Keratinocyte (primary cell): ENCODE data around the gene CLEC6A. TPM values are rescaled to one million over a fixed set of nuclear protein-coding genes. Genes with fewer than 3 reads are reported as not detected.

Experiments used
- DNase-seq: peaks from one replicate; pipeline ENCODE4 v3.0.0-alpha.2; 2011; ENCODE audit warnings: low read depth, missing footprints, low spot score
- FAIRE-seq: peaks from 2 replicates; lab custom pipeline; 2011; peaks lifted over from hg19 to GRCh38; lab: Jason Lieb, UNC
- H2AFZ ChIP-seq: 2 replicates; pipeline ENCODE4 v1.6.0; 2012; ENCODE audit warnings: low read length, control low read depth, inconsistent platforms; ENCODE audit not compliant: control insufficient read depth
- H3K27ac ChIP-seq: 2 replicates; pipeline ENCODE4 v1.5.1; 2011; ENCODE audit warnings: low read length; ENCODE audit not compliant: control insufficient read depth, insufficient read depth
- H3K27me3 ChIP-seq: 3 replicates; pipeline ENCODE4 v1.6.0; 2011; ENCODE audit warnings: low read length; ENCODE audit not compliant: control insufficient read depth, insufficient read depth; ENCODE audit errors: extremely low read depth
- H3K36me3 ChIP-seq, 2 experiments: 2 replicates in 1 of 2; 3 replicates in 1 of 2; pipeline ENCODE4 v1.5.1; 2011; ENCODE audit warnings: low read length in 2 of 2, mild to moderate bottlenecking in 1 of 2; ENCODE audit not compliant: control insufficient read depth in 2 of 2, insufficient read depth in 2 of 2; ENCODE audit errors: extremely low read depth in 1 of 2
- H3K4me1 ChIP-seq: 3 replicates; pipeline ENCODE4 v1.5.1; 2011; ENCODE audit warnings: low read length; ENCODE audit not compliant: control insufficient read depth, insufficient read depth; ENCODE audit errors: extremely low read depth
- H3K4me2 ChIP-seq: 3 replicates; pipeline ENCODE4 v1.6.0; 2011; ENCODE audit warnings: low read depth, low read length; ENCODE audit not compliant: control insufficient read depth, insufficient read depth; ENCODE audit errors: extremely low read depth
- H3K4me3 ChIP-seq, 3 experiments: fragments of 200-600 bp in 1 of 3; sonication (generic) in 1 of 3; 2 replicates in 2 of 3; 3 replicates in 1 of 3; pipeline ENCODE4 v1.5.1; 2011 to 2016; ENCODE audit warnings: low read length in 3 of 3, mild to moderate bottlenecking in 3 of 3, control low read depth in 2 of 3, inconsistent platforms in 1 of 3, low read depth in 1 of 3, mixed read lengths in 1 of 3, mixed run types in 1 of 3, moderate library complexity in 1 of 3; ENCODE audit not compliant: control insufficient read depth in 2 of 3, insufficient read depth in 2 of 3; ENCODE audit errors: extremely low read depth in 1 of 3
- H3K79me2 ChIP-seq: 2 replicates; pipeline ENCODE4 v1.6.0; 2012; ENCODE audit warnings: low read length; ENCODE audit not compliant: control insufficient read depth, insufficient read depth
- H3K9ac ChIP-seq: 3 replicates; pipeline ENCODE4 v1.6.0; 2011; ENCODE audit warnings: low read length; ENCODE audit not compliant: control insufficient read depth, insufficient read depth; ENCODE audit errors: extremely low read depth
- H3K9me1 ChIP-seq: 3 replicates; pipeline ENCODE4 v1.6.0; 2011; ENCODE audit warnings: low read length; ENCODE audit not compliant: control insufficient read depth, insufficient read depth; ENCODE audit errors: extremely low read depth
- H3K9me3 ChIP-seq: 2 replicates; pipeline ENCODE4 v1.5.1; 2012; ENCODE audit warnings: low read depth, low read length; ENCODE audit not compliant: control insufficient read depth
- H4K20me1 ChIP-seq: 3 replicates; pipeline ENCODE4 v1.6.0; 2011; ENCODE audit warnings: low read length; ENCODE audit not compliant: control insufficient read depth, insufficient read depth; ENCODE audit errors: extremely low read depth
- EZH2 ChIP-seq: IDR thresholded peaks from one replicate; pipeline ENCODE4 v1.6.1; 2012; ENCODE audit warnings: inconsistent platforms, mild to moderate bottlenecking, low read length, moderate library complexity
- dilution Hi-C: fragments of 300-500 bp; cut with MboI; formaldehyde crosslinking; loops from one replicate; pipeline ENCODE4 v1.7.0; 2020; ENCODE audit warnings: low sequenced_read_pairs; ENCODE audit not compliant: extremely low pct_ligation_motif_present
- polyA plus RNA-seq, 5 experiments: library from polyadenylated mRNA; depleted of rRNA in 3 of 5; stranded (reverse) in 3 of 5; stranded (forward) in 1 of 5; unstranded in 1 of 5; fragments of >200 nt; gene quantifications; 1 replicate in 1 of 5; 2 replicates in 3 of 5; 3 replicates in 1 of 5; pipeline versions ENCODE4 v1.2.1 to v1.2.3, GENCODE V29; 2011 to 2012; ENCODE audit warnings: missing spikeins in 2 of 5, low read depth in 1 of 5, low replicate concordance in 1 of 5
- TF ChIP-seq, protein P1 (sequence below), 3 experiments: IDR thresholded peaks in 1 of 3; conservative IDR thresholded peaks in 1 of 3; optimal IDR thresholded peaks in 1 of 3; 2 replicates in 2 of 3; 3 replicates in 1 of 3; pipeline versions ENCODE3 to v1.5.1; 2011; ENCODE audit warnings: low read length in 3 of 3, mild to moderate bottlenecking in 3 of 3, moderate library complexity in 2 of 3, control low read depth in 1 of 3, inconsistent platforms in 1 of 3; ENCODE audit not compliant: insufficient read depth in 2 of 3; ENCODE audit errors: extremely low read depth in 1 of 3

CLEC6A gene
- polyA plus RNA-seq, 1 donor (not counting 4 experiments of a cell fraction or from before 2014, with no cell fraction given): not detected

- Histone ChIP-seq H2AFZ (no peak overlapping the region), H3K36me3 (no peaks in the 10 kb centered on the region), H3K4me3 (no peak overlapping the region), H3K4me1 (no peaks in the 10 kb centered on the region), H3K27ac (no peak overlapping the region), H4K20me1 (no peaks in the 10 kb centered on the region), H3K27me3 (no peaks in the 10 kb centered on the region), H3K9me3 (no peaks in the 10 kb centered on the region), H3K9me1 (no peaks in the 10 kb centered on the region), H3K79me2 (no peaks in the 10 kb centered on the region), H3K9ac (no peak overlapping the region), H3K4me2 (no peak overlapping the region)
- FAIRE-seq: no peak
- no peak for DNase-seq
- no peak for TF ChIP-seq EZH2
- TF ChIP-seq, protein P1, sequence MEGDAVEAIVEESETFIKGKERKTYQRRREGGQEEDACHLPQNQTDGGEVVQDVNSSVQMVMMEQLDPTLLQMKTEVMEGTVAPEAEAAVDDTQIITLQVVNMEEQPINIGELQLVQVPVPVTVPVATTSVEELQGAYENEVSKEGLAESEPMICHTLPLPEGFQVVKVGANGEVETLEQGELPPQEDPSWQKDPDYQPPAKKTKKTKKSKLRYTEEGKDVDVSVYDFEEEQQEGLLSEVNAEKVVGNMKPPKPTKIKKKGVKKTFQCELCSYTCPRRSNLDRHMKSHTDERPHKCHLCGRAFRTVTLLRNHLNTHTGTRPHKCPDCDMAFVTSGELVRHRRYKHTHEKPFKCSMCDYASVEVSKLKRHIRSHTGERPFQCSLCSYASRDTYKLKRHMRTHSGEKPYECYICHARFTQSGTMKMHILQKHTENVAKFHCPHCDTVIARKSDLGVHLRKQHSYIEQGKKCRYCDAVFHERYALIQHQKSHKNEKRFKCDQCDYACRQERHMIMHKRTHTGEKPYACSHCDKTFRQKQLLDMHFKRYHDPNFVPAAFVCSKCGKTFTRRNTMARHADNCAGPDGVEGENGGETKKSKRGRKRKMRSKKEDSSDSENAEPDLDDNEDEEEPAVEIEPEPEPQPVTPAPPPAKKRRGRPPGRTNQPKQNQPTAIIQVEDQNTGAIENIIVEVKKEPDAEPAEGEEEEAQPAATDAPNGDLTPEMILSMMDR (optimal IDR thresholded peaks at IDR 0.05 in 1 of 3, IDR thresholded peaks at IDR 0.05 in 1 of 3, conservative IDR thresholded peaks at IDR 0.05 in 1 of 3; ENCODE audit: extremely low read depth in 1 of 3, insufficient read depth in 2 of 3, low read length in 3 of 3): no peak
- dilution Hi-C loops: no loop called here
Measured at GRCh38 chr12:8508223-8508622, 52.5 kb downstream of the CLEC6A start.

DNA sequence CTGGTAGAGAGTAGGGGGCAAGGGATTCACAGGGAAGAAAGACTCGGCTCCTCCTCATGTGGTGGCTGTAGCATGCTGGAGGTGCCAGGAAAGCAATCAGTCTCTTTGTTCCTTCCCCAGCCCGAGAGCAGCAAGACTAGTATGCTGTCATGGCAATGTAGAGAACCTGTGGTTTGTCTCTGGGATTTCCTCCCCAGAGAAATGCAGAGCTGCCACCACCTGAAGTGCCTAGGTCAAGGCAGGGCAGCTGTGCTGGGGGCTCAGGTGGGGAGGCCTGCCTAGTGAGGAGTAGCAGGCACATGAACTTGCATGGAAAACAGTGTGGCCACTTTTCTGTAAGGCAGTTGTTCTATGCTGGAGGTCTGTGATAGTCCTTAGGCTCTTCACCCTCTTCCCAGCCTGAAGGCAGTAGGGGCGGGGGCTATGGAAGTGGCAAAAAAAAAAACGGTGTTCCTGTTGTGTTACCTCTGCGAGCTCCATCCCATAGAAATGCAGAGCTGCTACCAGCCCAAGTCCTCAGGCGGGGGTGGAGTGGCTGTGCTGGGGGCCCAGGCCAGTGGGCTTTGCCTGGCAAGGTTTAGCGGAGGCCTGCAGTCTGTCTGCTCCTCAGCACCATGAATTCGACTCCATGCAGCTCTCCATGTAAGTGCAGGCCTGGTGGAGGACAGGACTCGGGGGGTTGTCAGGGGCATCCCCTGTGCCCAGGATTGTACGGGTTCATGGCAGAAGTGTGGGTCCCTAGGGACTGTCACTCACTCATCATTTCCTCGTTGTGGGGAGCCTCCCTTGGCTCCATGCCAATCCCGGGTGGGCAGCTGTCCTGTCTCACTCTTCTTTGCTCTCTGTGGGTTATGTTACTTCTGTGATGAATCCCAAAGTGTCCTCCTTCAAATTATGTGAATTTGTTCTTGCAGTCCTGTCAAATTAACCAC, 53.4 kb downstream of the CLEC6A start:
- H2AFZ ChIP-seq: no peak overlapping the region
- H3K27me3 ChIP-seq: no peaks in the 10 kb centered on the region
- H3K4me1 ChIP-seq: no peaks in the 10 kb centered on the region
- no peaks in the 10 kb centered on the region for H3K79me2 ChIP-seq
- no peak overlapping the region for H3K27ac ChIP-seq
- DNase-seq: no peak
- no peaks in the 10 kb centered on the region for H3K9me3 ChIP-seq
- TF ChIP-seq, protein P1 (optimal IDR thresholded peaks at IDR 0.05 in 1 of 3, IDR thresholded peaks at IDR 0.05 in 1 of 3, conservative IDR thresholded peaks at IDR 0.05 in 1 of 3; ENCODE audit: extremely low read depth in 1 of 3, insufficient read depth in 2 of 3, low read length in 3 of 3): no peak
- TF ChIP-seq EZH2: no peak
- H3K4me3 ChIP-seq: no peak overlapping the region
- FAIRE-seq: no peak
- dilution Hi-C loops: no loop called here
- H4K20me1 ChIP-seq: no peaks in the 10 kb centered on the region
- H3K9me1 ChIP-seq: no peaks in the 10 kb centered on the region
- no peaks in the 10 kb centered on the region for H3K36me3 ChIP-seq
- H3K4me2 ChIP-seq: no peak overlapping the region
- no peak overlapping the region for H3K9ac ChIP-seq
